HG03196 (cell line): Measurements from ENCODE around the gene RLBP1.
A peak's percentile ranks its signal among the peaks of the same experiment; 100 is the strongest.

Experiments used
- ATAC-seq: cut with Tn5 transposase; IDR thresholded peaks from one replicate; pipeline ENCODE4 v1.9.1; 2021; ENCODE audit not compliant: unreplicated experiment

The RLBP1 gene

DNA sequence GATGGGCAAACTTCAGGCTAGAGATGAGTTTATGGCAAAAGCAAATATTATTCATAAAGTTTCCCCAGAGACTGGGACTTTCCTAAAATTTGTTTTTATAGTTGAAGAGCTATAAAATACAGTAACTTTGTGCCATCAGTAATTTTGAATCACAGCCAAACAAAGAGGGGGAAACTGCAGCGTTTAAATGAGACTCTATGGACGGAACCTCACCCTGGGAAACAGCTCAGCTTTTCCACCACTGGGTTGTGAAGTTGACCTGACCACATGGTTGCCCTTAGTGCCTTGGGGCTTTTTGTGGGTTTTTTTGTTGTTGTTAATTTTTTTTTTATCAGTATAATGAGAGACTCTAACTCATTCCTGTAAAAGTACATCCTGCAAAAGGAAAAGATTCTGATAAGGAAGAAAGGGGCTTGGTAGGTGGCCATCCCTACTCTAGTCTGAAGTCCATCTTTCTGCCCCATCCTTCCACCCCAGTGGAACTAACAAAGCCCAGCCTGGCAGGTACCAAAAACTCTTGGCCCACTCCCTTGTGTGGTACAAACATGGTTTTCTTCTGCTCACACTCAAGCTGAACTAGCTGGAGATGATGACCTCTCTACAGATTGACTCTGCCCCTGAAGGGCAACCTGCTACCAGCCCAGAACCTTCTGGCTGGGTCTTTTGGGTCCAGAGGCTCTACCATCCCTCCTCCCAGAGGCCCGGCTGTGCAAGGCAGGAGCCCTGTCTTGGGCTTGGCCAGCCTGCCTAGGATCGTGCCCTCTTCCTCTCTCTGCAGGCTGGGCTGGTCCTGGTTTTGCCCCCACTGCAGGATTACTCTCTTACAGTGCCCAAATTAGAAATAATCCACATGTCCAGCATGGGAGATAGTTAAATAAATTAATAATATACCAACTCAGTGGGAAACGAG is 41.2 kb downstream of the RLBP1 start:
- ATAC-seq = no peak

DNA sequence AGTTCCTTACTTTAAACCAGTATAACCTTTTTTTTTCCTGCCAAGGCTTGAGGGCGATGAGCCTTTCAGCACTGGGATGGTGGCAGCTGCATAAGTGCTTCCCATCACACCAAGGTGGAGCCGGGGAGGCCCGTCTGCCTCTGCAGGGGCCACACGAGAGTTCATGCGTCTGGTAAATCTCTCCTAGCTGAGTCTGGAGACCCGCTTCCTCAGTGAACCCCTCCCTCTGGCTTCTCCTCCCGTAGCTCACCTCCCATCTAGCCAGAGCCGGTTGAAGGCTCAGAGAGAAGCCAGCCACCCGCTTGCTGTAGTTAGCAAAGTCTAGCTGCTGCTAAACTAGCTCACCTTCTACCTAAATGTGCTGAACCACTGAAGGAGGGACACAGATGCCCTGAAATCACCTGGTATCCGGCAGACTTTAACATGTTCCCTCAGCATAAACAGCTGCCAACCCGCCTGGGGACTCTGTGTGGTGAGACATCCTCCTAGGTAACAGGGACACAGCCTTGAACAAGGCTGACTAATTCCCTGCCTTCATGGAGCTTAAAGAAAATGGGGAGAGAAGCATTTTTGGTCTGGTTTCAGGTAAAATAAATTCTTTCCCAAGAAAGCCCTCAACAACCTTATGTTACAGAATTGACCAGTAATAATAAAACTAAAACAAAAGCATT is 42.9 kb downstream of the RLBP1 start:
- ATAC-seq = no peak

DNA sequence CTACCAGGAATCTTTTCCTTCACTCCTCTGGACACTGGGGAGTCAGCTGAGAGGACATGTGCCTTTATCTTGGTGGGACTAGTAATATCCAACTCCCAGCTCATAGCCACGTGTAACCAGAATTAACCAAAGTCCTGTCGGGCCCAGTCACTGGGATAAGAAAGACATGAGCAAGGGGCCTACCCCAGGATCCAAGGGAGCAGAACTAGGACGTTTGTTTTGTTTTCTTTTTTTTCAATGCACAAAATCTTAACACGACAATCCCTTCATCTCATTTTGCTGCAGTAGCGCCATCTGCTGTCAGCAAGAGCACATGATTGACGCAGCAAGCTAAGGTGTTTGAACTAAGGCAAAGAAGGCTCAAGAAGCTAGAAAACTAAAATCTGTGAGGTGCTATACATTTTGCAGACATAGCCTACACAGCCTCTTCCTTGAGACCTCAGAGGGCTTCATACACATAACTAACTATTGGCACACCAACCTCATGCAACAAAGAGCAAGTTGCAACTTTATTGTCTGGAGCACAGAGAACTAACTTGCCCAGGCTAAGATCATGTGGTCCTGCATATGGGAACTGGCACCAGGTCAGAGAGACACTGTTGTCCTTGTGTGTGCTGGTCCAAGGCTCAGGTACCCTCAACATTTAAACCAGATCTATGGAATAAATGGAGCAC is 43.6 kb downstream of the RLBP1 start:
- ATAC-seq = no peak

DNA sequence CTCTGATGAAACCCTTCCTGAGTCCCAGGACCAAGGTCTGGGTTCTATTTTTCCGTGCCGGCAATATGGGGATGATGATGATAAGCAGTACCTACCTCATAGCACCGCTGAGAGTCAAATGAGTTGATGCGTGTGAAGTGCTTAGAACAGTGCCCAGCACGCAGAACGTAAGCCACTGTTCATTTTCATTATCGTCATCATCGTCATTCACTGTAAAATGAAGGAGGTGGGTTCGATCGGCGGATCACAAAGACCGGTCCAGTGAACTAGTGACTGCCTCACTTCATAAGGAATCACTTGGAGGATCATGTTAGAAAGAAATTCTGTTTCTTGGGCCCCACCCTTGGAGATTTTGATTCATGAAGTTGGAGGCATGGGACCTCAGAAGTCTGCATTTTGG is 44.3 kb downstream of the RLBP1 start:
- ATAC-seq = no peak

DNA sequence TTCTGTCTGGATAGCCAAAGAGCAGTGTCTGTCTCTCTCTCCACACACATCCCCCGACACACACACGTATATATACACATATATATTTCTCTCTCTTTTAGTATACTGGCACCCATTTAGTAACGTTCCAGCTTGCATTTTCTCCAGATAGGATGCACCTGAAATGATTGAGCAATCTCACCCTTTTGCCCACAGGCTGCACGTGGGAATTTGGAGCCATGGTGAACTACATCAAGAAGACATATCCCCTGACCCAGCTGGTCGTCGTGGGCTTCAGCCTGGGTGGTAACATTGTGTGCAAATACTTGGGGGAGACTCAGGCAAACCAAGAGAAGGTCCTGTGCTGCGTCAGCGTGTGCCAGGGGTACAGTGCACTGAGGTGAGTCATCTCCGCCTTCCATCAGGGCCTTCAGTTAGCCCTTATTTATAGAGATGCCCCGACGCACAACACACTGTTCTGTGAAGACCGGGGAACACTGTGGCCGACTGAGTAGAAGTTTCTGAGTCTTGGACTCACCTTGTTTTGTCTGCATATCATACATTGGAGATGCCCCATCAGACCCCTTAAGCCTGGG is 45.7 kb downstream of the RLBP1 start:
- no peak for ATAC-seq

DNA sequence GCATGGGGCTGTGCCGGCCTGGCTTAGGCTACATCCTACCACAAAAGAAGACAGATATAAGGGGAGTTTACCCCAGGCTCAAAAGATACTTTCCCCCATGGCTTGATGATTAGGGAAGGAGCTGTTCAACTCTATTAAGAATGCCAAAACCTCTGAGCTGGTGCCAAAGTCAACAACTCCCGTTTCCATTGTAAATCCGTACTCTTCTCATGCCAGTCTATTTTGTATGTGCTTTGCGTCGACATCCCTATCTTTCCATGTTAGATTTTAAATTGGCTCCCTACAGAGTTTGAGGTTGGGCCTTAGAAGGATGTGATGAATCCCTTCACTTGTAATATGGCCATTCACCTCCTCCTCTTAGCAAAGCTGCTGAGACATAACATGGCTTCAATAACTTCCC is 46.9 kb downstream of the RLBP1 start:
- ATAC-seq = no peak

DNA sequence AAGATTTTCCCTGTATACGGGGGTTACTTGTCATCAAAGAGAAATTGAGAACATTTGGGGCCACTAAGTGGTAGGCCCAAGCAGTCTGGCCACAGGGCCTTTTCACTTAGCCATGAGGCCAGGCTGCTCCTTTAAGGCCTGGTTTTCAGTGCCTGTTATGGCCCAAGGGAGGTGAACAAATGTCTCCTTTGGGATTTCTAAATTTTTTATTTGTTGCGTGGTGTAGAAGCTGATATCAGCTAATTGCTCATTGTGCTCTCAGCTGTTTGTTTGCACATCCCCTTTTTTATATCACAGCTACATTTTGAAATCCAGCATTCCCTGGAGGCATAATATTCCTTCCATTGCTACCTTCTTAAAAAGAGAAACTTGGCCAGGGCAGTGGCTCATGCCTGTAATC is 48.5 kb downstream of the RLBP1 start:
- ATAC-seq = no peak

DNA sequence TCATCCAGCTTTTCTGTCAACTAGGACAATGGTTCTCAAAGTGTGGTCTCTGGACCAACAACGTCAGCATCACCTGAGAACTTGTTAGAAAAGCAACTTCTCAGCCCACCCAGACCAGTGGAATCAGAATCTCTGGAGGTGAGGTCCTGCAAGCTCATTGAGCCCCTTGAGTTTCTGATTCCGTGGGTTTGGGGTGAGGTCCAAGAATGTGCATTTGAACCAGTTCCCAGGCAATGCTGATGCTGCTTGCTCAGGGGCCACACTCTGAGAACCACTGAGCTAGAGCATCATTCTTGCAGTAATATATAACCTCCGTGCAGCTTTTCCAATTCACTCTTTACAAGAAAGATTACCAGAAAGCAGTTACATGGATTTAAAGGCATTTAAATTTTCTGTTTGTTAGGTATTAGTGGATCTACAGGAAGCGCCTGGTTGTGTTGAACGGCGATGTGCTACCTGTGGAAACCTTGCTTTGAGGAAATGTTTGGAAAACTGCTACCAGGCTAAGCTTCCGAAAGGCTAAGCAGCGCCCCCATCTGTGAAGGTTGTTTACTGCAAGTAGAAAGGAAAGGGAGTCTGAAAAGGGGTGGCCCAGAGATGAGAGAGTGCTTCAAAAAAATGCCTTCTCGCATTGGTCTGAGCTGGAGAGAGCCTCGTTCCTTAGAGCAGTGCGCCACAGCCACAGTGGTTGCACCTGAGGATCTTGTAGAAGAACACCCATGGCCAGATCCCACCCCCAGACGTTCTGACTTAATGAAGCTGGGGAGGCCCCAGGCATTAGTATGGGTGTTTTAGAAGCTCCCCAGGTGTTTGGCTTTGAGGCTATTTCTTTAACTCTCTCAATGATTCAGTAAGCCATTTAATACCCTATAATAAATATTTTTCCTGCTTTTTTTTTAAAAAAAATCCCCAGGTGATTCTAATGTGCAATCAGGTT is 50.0 kb downstream of the RLBP1 start:
- no peak for ATAC-seq

DNA sequence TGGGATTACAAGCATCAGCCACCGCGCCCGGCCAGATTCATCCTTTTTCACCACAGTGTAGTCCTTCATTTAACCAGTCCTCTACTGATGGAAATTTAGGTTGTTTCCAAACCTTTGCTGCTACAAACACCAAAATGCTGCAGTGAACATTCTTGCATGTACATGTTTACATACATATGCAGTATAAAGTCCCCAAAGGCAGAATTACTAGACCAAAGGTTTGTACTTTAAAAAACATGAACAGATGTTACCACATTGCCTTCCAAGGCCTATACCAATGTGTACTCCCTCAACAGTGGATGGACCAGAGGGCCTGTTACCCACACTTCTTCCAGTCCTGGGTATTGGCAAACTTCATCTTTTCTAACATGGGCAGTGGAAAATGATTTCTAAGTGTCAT is 51.0 kb downstream of the RLBP1 start:
- ATAC-seq = no peak

DNA sequence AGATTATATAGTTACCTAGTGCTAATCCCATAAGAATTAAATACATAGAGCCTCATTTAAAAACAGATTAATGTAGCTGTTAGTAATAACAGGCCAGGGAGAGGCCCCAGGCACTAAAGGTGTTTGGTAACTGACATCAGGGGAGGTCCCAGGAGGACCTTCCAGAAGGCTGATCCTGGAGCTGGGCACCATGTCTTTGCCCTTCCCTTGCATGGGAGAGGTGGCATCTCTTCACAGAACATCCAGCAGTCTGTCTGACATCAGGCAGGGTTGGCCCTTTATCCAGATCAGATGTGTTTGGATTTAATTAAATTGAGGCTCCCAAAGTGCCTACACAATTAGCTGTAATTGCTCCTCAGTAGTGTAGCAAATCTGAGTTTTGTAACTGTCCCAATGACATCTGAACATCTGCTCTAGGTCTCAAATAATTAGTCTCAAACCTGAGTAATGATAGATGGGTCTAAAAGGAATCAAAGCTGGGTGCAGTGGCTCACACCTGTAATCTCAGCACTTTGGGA is 53.0 kb downstream of the RLBP1 start:
- no peak for ATAC-seq

DNA sequence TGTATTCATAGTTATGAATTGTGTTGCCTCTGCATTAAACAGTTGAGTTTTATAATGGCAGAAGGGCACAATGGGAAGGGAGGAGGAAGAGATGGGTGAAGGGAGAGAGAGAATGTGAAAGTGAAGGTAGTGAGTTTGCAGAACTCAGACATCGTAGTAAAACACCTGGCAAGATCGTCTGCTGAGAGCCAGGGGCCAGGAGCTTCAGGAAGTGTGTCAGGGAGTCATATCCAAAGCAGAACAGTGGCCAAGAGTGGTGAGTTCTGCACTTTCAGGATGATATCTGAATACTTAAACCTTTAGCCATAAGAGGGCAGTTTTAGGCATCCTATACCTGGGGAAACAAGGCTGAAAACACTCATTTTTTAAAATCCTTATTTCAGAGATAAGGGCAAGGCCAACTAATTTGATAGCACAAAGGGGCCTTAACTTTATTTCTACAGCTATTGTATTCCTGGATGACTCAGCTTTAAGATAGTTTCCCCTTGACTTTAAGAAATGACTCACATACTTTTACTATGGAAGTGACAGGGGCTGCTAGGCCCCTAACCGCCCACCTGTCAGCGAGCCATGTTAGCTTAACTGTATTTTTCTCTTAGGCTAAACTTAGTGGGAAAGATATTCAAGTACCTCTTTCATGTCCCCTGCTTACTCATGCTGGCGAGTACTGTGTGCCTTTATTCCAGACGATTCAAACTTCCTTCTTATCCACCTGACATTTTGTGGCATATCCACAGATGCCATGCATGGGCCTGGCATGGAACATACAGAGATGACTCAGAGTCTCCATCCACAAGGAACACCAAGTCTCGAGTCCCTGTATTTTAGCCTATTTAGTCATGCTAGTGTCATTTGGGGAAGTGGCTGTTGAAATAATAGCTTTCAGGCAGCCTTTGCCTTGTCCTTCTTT is 53.9 kb downstream of the RLBP1 start:
- peak; percentile 75 for ATAC-seq

DNA sequence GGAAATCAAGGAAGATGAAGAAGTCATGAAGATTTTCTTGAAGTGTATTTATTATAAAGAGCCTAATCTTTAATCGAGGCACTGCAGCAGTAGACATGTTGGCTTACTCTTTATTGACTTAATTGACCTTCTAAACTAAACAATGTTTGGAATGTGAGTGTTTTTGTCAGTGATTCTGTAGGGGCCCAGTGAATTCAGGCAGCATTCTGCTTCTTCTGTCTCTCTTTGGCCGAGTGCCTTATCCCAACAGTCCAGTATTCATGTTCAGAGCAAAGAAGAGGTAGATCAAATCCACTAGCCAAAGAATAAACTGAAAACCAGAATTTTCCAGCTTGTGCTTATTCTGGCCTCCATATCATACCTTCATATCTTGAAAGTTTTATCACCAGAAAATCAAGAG is 55.7 kb downstream of the RLBP1 start:
- no peak for ATAC-seq

DNA sequence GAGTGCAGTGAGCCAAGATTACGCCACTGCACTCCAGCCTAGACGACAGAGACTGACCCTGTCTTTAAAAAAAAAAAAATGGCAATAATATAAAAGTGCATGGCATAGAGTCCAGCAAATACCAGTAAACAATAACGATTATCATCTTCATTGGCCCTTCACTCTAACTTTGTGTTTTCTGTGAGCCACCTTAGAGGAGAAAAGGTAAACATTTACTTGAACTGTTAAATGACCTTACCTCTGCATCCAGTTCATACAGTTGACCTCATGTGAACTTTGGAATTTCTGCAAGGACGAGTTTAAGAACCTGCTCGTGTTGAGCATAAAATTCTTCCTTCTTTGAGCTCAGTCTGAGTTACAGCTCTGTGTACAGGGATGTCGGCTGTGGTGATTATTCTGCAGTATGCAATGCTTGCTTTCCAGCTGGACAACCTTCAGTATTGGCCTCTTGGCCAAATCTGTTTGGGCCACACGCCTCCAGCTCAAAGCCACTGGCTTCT is 56.6 kb downstream of the RLBP1 start:
- no peak for ATAC-seq

DNA sequence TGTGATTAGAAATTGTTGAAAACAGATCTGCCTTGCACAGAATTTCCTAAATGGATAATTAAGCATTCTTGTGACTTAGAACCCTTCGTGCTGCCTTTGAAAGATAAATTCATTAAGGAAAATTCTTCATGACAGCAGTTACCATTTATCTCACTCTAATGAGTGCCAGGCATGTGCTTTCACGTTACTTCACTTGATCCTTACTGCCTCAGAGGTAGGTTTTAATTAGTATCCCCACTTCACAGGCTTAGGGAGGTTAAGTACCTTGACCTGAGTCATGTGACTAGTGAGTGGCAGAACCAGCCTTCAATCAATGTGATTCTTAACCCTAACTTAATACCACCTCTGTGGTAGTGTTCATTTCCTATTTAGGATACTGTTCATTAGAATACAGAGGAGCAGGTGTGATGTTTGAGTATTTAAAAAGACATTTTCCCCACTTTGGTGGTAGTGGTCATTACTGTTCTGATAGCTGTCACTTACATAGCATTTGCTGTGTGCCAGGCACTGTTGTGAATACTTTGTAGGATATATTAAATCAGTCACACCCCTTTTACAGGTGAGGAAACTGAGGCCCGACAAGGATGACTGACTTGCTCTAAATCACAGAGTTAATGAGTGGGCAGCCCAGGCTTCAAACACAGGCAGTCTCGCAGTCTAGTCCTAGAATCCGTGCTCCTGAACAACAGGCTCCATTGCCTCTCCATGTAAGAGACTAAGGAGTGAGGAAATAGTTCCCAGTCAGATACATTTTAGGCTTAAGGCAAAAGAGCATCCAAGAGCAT is 57.9 kb downstream of the RLBP1 start:
- ATAC-seq = no peak

DNA sequence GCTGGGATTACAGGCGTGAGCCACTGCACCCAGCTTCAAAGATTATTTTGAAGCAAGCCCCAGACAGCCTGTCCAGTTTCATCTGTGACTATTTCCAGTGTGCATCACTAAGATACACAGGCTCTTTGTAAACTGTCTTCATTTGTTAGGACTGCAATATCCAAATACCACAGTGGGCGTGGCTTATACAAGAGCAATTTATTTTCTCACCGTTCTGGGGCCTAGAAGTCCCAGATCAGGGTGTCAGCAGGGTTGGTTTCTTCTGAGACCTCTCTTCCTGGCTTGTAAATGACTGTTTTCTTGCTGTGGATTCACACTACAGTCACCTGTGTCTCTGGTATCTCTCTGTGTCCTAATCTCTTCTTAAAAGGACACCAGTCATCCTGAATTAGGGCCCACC is 59.7 kb downstream of the RLBP1 start:
- ATAC-seq = no peak
